HFFc6 (cell line): ENCODE data around the gene RNF5. TPM values are rescaled to one million over a fixed set of nuclear protein-coding genes. Genes with fewer than 3 reads are reported as not detected.
"Not testable (repeated sequence)": the region's sequence is repeated elsewhere in the genome, so short reads cannot be mapped to it uniquely, and the experiment has no call there.

Experiments used
- DNase-seq: peaks from one replicate; pipeline ENCODE4 v3.0.0-alpha.2; 2018
- H3K27ac Mint-ChIP-seq: 2 replicates; pipeline ENCODE4 v1.8.0; 2020; ENCODE audit warnings: mild to moderate bottlenecking, mixed read lengths
- H3K27me3 Mint-ChIP-seq: 2 replicates; pipeline ENCODE4 v1.8.0; 2021; ENCODE audit warnings: mild to moderate bottlenecking, moderate library complexity, mixed read lengths; ENCODE audit not compliant: insufficient read depth
- H3K36me3 Mint-ChIP-seq: 2 replicates; pipeline ENCODE4 v1.8.0; 2021; ENCODE audit warnings: low read depth, mixed read lengths
- H3K4me1 Mint-ChIP-seq: 2 replicates; pipeline ENCODE4 v1.8.0; 2020; ENCODE audit warnings: low read depth, mixed read lengths
- H3K4me3 Mint-ChIP-seq: 2 replicates; pipeline ENCODE4 v1.8.0; 2020; ENCODE audit warnings: mild to moderate bottlenecking, moderate library complexity, mixed read lengths
- H3K9me3 Mint-ChIP-seq: 2 replicates; pipeline ENCODE4 v1.8.0; 2020; ENCODE audit warnings: mild to moderate bottlenecking, mixed read lengths
- CTCF ChIP-seq: fragments of 200-600 bp; sonication (generic); IDR thresholded peaks from 2 replicates; pipeline ENCODE4 v1.5.0; 2021; ENCODE audit warnings: antibody characterized with exemption, mild to moderate bottlenecking
- total RNA-seq, 6 experiments: library from RNA; stranded (reverse); fragmentation: NEBNext Ultra II Directional; extraction: Animal tissue kit (Norgen Biotek cat#: 25700); gene quantifications; 2 replicates in 1 of 6; 3 replicates in 5 of 6; pipeline ENCODE4 v1.2.3, GENCODE V29; 2021

RNF5 gene
- total RNA-seq, 6 experiments from 2014 or later, result 30.0 to 37.4 (median 34.7) TPM

DNA sequence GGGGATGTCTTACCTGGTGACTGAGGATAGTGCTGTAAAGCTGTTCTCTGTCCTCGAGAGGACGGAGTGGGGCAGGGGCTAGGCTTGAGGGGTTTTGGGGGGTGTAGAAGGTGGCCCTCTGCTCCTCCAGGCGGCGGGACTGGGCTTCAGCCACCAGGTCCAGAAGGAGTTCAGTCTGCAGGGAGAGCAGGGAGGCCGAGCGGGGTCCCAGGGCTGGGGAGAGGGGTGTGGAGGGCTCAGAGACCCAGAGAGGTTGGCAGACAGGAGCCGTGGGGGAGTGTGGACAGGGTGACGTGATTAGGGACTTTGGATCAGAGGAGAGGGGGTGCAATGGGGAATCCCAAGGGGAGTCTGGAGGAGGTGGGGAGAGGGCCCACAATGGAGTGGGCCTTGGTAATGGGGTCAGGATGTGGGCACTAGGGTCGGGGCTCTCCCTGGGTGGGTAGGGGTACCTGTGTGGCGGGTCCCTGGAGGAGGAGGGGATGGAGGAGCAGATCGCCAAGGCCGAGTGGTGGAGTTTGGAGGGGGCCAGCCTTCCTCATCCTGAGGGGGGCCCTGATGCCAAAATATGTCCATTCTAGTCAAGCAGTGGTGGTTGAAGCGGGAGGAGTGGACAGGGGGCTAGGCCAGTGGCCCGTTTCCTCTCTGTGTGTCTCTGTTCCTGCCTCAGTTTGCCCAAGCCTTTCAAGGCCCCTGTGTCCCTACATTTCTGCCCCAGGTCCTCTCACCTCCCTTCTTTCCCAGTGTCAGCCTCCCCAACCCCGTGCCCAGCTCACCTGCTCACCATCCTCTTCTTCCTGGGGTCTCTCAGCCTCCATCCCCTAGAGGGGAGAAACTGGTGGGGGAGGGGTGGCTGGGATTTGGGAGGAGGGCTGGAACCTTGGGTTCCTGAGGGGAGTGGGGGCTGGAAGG is 13.7 kb downstream of the RNF5 start:
- H3K36me3 Mint-ChIP-seq, result peaks cover 6% of the 10 kb centered on the region
- H3K4me3 Mint-ChIP-seq, result peak overlapping the region; percentile 18; the same call in 1 of the 2 replicates
- DNase-seq, result no peak
- no peaks in the 10 kb centered on the region for H3K9me3 Mint-ChIP-seq
- H3K4me1 Mint-ChIP-seq, result peaks cover 61% of the 10 kb centered on the region
- TF ChIP-seq CTCF, result no peak
- no peaks in the 10 kb centered on the region; the same call in 1 of the 2 replicates for H3K27me3 Mint-ChIP-seq
- peak overlapping the region; percentile 86 for H3K27ac Mint-ChIP-seq

DNA sequence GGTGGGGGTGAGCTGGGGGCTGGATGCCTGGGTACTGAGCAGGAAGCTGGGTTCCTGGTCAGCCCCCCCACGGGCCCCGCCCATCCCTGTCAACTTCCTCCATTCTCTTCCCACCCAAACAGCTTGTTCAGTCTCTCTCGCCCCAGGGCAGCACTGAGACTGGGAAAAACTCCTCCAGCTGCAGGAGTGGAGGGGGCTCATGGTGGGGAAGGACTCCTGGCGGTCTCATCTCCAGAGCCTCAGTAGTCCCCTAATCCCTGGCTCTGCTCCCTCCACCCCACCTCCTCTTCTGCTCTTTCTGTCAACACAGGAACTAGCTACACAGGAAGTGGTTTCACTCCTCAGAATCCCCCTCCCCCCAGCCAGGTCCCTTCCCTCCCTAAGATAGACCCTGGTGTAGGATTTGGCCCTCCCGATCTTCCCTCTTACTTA is 14.4 kb downstream of the RNF5 start, which contains the start of gene GPSM3:
GPSM3 (minus strand) TSS at position 36 of the 432 bp plus-strand sequence. CDS start 130 bp downstream, outside the sequence.
- Mint-ChIP-seq H3K4me3 (peak within 1 kb of the TSS; percentile 18), H3K27ac (peak within 1 kb of the TSS; percentile 86), H3K4me1 (peaks cover 56% of the 10 kb centered on the region), H3K36me3 (peaks cover 2% of the 10 kb centered on the region), H3K9me3 (no peaks in the 10 kb centered on the region), H3K27me3 (no peaks in the 10 kb centered on the region; the same call in 1 of the 2 replicates)
- DNase-seq, result no peak
- no peak for TF ChIP-seq CTCF

DNA sequence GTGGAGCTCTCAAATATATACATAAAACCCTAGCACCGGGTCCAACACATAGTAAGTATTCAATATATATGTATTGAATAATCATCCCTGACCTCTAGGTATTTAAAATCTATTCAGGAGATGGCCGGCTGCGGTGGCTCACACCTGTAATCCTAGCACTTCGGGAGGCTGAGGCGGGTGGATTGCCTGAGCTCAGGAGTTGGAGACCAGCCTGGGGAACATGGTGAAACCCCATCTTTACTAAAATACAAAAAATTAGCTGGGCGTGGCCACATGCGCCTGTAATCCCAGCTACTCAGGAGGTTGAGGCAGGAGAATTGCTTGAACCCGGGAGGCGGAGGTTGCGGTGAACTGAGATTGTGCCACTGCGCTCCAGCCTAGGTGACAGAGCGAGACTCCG is 14.9 kb downstream of the RNF5 start:
- H3K9me3 Mint-ChIP-seq, H3K36me3 Mint-ChIP-seq: not testable (repeated sequence)
- H3K4me1 Mint-ChIP-seq, result peaks cover 53% of the 10 kb centered on the region

GRCh38 chr6:32194388-32194787 is 16.2 kb downstream of the RNF5 start:
- H3K4me3 Mint-ChIP-seq, result peak overlapping the region; percentile 88; the same call in 1 of the 2 replicates
- H3K4me1 Mint-ChIP-seq, result peaks cover 42% of the 10 kb centered on the region
- TF ChIP-seq CTCF, result no peak
- no peaks in the 10 kb centered on the region for H3K9me3 Mint-ChIP-seq
- H3K36me3 Mint-ChIP-seq, result no peaks in the 10 kb centered on the region
- peak overlapping the region; percentile 96 for H3K27ac Mint-ChIP-seq
- no peaks in the 10 kb centered on the region; the same call in 1 of the 2 replicates for H3K27me3 Mint-ChIP-seq
- DNase-seq, result no peak

More for the DNA sequence above, 14.9 kb downstream of the RNF5 start:
- peak overlapping the region; percentile 86 for H3K27ac Mint-ChIP-seq
- not testable (repeated sequence) for H3K27me3 Mint-ChIP-seq, DNase-seq
- H3K4me3 Mint-ChIP-seq, result peak overlapping the region; percentile 18; the same call in 1 of the 2 replicates

DNA sequence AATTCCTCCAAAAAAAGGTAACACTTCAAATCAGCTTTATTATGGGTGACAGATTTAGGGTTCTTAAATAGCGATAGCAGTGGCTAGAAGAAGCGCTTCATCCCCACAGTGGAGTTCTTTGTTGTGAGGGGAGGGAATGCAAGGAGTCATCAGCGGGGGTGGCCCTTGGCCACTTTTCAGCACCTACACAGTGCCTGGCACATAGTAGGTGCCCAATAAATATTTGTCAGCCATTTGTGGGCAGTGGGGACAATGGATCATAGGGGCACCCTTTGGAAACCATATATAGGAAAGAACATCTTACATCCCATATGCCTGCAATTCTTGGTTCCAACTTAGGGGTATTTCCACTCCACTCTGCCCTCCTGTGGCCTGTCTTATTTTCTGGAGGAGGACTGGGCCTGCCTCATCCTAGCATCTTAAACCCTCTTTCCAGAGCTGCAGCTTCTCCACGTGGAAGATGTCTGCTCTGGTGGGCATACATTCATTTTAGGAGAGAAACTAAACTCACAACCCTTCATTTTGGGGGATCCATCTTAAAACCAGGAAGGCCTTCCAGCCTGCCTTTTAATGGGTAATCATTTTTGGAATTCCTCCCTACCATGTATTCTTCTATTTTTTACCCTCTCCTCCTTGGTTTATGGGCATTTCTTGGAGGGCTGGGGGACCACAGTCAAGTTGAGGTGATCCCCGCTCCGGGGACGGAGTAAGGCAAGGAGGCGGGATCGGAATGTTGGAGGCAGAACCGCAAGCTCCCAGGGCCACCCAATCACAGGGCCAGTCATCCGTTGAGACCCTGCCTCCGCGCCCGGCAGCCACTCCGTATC is 16.8 kb downstream of the RNF5 start:
- H3K36me3 Mint-ChIP-seq, result no peaks in the 10 kb centered on the region
- peak overlapping the region; percentile 88 for H3K4me3 Mint-ChIP-seq
- peak; percentile 72 for TF ChIP-seq CTCF
- no peaks in the 10 kb centered on the region; the same call in 1 of the 2 replicates for H3K27me3 Mint-ChIP-seq
- peak overlapping the region; percentile 96 for H3K27ac Mint-ChIP-seq
- H3K4me1 Mint-ChIP-seq, result peaks cover 42% of the 10 kb centered on the region
- DNase-seq, result peak; percentile 68
- no peaks in the 10 kb centered on the region for H3K9me3 Mint-ChIP-seq
